HL-60 (cell line): ENCODE data around the gene GBP2.

Source experiments
- GABPA ChIP-seq: IDR thresholded peaks from 2 replicates; pipeline ENCODE4 v1.6.1; 2012; ENCODE audit warnings: low read depth
- TF ChIP-seq, protein P1 (sequence below): IDR thresholded peaks from one replicate; pipeline ENCODE4 v1.5.1; 2011; ENCODE audit warnings: low read length, control low read depth, inconsistent platforms; ENCODE audit not compliant: insufficient read depth
- TF ChIP-seq, protein P2 (sequence below): IDR thresholded peaks from 2 replicates; pipeline ENCODE4 v1.6.1; 2012; ENCODE audit warnings: low read depth; ENCODE audit not compliant: insufficient replicate concordance

DNA sequence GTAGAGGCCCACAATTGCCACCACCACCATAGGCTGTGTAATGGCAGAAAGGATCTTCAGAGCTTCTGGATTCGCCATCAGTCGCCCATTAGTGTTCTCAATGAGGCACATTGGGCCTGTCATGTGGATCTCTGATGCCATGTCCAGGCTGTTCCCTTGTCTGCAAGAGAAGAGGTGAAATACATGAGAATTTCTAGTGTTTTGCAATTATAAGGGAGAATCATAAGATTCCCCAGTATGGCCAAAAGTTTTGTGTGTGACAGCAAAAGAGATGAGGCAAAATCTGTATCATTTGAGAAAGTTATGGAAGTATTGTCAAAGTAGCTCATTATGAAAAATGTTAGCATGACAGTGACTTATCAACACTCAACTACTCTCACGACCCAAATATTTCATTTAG is 62.8 kb downstream of the GBP2 start:
- TF ChIP-seq, protein P1, sequence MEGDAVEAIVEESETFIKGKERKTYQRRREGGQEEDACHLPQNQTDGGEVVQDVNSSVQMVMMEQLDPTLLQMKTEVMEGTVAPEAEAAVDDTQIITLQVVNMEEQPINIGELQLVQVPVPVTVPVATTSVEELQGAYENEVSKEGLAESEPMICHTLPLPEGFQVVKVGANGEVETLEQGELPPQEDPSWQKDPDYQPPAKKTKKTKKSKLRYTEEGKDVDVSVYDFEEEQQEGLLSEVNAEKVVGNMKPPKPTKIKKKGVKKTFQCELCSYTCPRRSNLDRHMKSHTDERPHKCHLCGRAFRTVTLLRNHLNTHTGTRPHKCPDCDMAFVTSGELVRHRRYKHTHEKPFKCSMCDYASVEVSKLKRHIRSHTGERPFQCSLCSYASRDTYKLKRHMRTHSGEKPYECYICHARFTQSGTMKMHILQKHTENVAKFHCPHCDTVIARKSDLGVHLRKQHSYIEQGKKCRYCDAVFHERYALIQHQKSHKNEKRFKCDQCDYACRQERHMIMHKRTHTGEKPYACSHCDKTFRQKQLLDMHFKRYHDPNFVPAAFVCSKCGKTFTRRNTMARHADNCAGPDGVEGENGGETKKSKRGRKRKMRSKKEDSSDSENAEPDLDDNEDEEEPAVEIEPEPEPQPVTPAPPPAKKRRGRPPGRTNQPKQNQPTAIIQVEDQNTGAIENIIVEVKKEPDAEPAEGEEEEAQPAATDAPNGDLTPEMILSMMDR, result no peak
- TF ChIP-seq, protein P2, sequence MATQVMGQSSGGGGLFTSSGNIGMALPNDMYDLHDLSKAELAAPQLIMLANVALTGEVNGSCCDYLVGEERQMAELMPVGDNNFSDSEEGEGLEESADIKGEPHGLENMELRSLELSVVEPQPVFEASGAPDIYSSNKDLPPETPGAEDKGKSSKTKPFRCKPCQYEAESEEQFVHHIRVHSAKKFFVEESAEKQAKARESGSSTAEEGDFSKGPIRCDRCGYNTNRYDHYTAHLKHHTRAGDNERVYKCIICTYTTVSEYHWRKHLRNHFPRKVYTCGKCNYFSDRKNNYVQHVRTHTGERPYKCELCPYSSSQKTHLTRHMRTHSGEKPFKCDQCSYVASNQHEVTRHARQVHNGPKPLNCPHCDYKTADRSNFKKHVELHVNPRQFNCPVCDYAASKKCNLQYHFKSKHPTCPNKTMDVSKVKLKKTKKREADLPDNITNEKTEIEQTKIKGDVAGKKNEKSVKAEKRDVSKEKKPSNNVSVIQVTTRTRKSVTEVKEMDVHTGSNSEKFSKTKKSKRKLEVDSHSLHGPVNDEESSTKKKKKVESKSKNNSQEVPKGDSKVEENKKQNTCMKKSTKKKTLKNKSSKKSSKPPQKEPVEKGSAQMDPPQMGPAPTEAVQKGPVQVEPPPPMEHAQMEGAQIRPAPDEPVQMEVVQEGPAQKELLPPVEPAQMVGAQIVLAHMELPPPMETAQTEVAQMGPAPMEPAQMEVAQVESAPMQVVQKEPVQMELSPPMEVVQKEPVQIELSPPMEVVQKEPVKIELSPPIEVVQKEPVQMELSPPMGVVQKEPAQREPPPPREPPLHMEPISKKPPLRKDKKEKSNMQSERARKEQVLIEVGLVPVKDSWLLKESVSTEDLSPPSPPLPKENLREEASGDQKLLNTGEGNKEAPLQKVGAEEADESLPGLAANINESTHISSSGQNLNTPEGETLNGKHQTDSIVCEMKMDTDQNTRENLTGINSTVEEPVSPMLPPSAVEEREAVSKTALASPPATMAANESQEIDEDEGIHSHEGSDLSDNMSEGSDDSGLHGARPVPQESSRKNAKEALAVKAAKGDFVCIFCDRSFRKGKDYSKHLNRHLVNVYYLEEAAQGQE, result no peak
- TF ChIP-seq GABPA, result no peak
